Spleen (tissue), 7 donors: ENCODE results near the gene PROSER3.

Experiments used
- CTCF ChIP-seq, 11 experiments: fragments of 200-600 bp in 7 of 11; fragments of 450-650 bp in 4 of 11; sonication (generic) in 4 of 11; IDR thresholded peaks in 8 of 11; conservative IDR thresholded peaks in 3 of 11; 1 replicate in 7 of 11; 2 replicates in 4 of 11; pipeline versions ENCODE4 v1.4.0 to v1.8.0; 2016 to 2021; ENCODE audit warnings: antibody characterized with exemption in 11 of 11, inconsistent platforms in 4 of 11, mild to moderate bottlenecking in 1 of 11
- POLR2A ChIP-seq, 3 donors: fragments of 450-650 bp; IDR thresholded peaks; one replicate each; pipeline ENCODE4 v1.5.1; 2017; ENCODE audit warnings: antibody characterized with exemption in 3 of 3, mild to moderate bottlenecking in 1 of 3
- POLR2AphosphoS5 ChIP-seq, 3 donors: sonication (generic); formaldehyde crosslinking; IDR thresholded peaks; one replicate each; pipeline ENCODE4 v1.5.1; 2017; ENCODE audit warnings: antibody characterized with exemption in 3 of 3
- donor health status: DM: no; HTN: no; CAD: no; lungs with moderate emphysema.
- donor health status: DM: no; HTN: no; CAD: no.
- donor health status: DM: no; HTN: no; CAD: no.

- no peak for TF ChIP-seq CTCF (IDR thresholded peaks at IDR 0.05 in 8 of 11, conservative IDR thresholded peaks at IDR 0.05 in 3 of 11)
- TF ChIP-seq POLR2A (IDR thresholded peaks at IDR 0.05) = no peak
- no peak for TF ChIP-seq POLR2AphosphoS5 (IDR thresholded peaks at IDR 0.05)
Observed at GRCh38 chr19:35713904-35714495, 44.0 kb upstream of the PROSER3 start.
